GM12865 (cell line): ENCODE measurements around the gene MGAT5B.
"Not testable (repeated sequence)": the region's sequence is repeated elsewhere in the genome, so short reads cannot be mapped to it uniquely, and the experiment has no call there.

Experiments used
- DNase-seq: peaks from one replicate; pipeline ENCODE4 v3.0.0; 2010; ENCODE audit warnings: low read depth
- H3K4me3 ChIP-seq: 2 replicates; pipeline ENCODE4 v1.5.1; 2011; ENCODE audit warnings: mild to moderate bottlenecking, low read depth, low read length, control low read depth
- CTCF ChIP-seq: IDR thresholded peaks from 2 replicates; pipeline ENCODE4 v1.5.1; 2011; ENCODE audit warnings: low read length, control low read depth, low read depth, inconsistent platforms; ENCODE audit not compliant: insufficient read depth; ENCODE audit errors: missing control alignments

The MGAT5B gene

GRCh38 chr17:76847031-76847430, 21.2 kb upstream of the MGAT5B start:
- H3K4me3 ChIP-seq, result no peak overlapping the region
- DNase-seq, result no peak
- no peak for TF ChIP-seq CTCF

DNA sequence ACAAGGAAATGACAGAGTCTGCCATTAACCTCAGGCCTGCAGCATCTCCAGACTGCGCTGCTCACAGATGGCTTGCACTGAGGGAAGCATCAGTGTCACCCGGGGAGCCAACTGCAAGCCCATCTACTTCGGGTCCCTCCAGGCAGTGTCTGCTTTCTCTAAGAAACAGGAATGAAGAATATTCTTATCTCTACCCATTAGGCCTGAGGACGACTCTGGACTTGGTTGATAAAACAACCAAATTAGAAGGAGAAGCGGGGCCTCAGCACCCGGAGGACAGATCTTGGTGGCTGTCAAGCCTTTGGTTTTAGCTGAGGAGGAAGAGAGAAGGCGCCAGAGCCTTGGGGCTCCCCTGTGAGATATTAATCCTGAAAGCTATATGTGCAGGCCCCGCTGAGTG, 19.5 kb upstream of the MGAT5B start:
- no peak for DNase-seq
- no peak for TF ChIP-seq CTCF
- no peak overlapping the region for H3K4me3 ChIP-seq

- H3K4me3 ChIP-seq, DNase-seq: not testable (repeated sequence)
Measured at GRCh38 chr17:76849160-76849559, 19.0 kb upstream of the MGAT5B start.

GRCh38 chr17:76852843-76853242, 15.4 kb upstream of the MGAT5B start:
- DNase-seq, result no peak
- H3K4me3 ChIP-seq, result no peak overlapping the region
- TF ChIP-seq CTCF, result no peak

- no peak for TF ChIP-seq CTCF
- H3K4me3 ChIP-seq, result no peak overlapping the region
Measured at GRCh38 chr17:76855105-76855504, 13.1 kb upstream of the MGAT5B start.

DNA sequence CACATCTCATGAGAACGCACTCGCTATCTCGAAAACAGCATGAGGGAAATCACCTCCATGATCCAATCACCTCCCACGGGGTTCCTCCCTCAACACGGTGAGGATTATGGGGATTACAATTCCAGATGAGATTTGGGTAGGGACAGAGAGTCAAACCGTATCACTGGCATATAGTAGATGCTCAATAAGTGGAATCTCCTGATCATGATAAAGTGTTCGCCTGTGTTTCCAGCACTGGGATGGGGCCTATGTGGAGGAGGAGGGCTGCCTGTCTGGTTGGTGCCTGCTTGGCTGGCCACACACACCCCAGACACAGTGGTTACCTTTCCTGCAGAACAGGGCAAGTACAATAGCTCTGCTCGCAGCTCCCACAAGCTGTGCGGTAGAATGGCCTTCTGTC, 6.1 kb upstream of the MGAT5B start:
- no peak for TF ChIP-seq CTCF
- no peak for DNase-seq
- no peak overlapping the region for H3K4me3 ChIP-seq

More at GRCh38 chr17:76855105-76855504, 13.1 kb upstream of the MGAT5B start:
- DNase-seq, result no peak

DNA sequence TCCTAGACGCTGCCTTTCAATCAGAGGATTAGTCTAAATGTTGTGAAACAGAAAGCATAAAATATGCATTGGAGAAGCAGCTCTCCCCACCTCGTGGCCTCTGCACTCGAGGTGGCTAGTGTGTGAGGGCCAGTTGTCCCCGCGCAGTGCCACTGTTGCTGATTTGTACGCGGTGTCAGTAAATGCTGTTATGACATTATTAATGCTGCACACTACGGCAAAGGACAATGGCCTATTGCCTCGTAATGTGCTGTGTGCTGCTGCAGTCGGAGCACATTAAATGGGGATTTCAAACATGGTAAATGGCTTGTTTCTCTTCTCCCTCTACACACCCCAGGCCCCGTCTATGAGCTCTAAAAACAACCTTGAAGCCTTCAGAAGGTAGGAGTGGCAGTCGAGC, 5.7 kb upstream of the MGAT5B start:
- DNase-seq, result no peak
- no peak for TF ChIP-seq CTCF
- no peak overlapping the region for H3K4me3 ChIP-seq
